ENCODE results near the gene AGMO.

The AGMO gene

DNA sequence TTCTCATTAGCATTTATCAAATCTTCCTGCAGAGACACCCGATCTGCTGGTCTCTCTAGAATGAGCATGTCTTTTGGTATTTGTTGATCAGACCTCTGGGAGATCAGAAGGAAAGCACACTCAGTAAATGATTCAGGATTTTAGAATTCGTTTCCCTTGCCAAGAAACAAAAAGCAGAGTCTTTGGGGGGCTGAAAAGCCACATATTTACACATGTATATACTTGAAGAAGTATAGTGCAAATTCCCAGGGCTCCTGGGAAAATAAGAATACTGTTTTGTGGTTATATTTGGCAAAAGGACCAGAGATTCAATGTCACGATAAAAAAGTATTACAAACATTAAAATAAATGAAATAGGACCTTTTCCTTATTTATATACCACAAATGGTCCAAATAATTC lies 100.2 kb downstream of the AGMO start:
- DNase-seq (ENCODE audit: low read depth, low spot score) = no peak

DNA sequence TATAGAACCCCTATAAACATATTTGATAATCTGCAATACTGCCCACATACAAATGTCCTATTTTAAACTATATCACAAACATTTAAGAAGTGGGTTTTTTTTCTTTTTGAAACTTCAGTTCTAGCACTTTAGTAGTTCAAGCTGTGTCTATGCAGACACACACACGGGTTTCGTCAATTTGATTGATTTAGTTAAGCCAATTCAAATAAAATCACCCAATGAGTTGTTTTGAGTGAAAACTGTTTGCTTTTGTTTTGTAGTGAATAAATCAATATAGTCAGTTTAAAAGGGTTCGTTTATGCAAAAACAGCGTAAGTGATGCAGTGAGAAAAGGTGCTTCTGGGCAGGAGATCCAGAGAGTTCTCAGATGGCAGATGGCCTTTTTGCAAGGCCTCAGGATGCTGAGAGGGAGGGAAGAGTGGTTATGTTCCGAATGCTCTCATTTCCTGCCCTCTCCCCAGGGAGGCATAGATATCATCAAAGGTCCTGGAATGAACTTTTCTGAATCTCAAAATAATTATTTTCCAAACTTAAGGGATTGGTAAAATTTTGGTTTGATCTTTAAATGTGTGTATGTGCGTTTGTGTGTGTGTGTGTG lies 102.7 kb downstream of the AGMO start:
- DNase-seq (ENCODE audit: low read depth, low spot score) = no peak

DNA sequence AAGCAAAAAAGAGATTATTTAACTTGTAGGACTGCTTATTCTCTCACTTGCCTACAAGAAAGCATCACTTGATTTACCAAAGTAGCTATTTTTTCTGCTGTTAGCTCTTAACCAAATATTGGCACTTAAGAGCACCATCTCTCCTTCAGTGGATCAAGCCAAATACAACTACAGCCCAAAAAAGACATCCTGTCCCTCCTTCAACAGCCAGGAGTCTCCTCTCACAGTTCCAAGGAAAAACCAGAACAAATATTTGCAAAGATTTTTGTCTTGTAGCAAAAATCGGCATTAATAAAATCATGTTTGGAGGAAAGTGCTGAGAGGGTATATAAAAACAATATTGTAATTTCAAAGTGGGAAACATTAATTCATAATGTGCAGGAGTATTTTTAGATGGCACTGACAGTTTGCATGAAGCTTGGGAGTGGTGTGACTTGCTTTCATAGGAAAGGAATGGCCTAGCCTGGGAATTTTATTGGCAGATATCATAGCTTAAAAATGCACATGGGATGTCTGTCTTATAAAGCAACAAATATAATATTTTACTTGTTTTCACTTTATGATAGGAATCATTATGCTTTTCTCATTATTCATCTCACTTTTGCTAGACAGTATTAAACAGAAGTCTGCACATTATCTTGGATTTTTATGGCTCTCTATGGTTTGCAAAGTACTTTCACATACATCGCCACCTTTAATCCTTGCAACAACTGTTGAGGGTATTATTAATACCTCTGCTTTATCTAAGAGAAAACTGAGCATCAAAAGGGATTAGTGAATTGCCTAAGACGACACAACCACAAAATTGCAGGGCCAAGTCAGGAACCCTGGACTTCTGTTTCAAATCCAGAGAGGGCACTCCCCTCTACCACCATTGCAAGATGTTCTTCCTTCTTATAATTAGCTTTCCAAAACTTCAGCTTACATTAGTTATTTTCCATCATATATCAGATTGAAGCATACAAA lies 103.5 kb downstream of the AGMO start:
- no peak for DNase-seq (ENCODE audit: low read depth, low spot score)

DNA sequence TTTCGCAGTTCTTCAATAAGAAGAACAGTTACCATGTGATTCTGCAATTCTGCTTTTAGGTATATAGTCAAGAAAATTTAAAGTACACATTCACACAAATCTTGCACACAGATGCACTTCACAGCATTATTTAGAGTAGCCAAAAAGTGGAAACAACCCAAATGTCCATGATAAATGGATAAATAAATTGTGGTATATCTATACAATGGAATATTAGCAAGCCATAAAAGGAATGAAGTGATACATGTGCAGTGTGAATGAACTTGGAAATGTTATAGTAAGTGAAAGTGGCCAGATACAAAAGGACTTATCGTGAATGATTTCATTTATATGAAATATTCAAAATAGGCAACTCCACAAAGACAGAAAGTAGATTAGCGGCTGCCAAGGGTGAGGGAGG lies 109.1 kb downstream of the AGMO start:
- DNase-seq (ENCODE audit: low read depth, low spot score) = no peak

DNA sequence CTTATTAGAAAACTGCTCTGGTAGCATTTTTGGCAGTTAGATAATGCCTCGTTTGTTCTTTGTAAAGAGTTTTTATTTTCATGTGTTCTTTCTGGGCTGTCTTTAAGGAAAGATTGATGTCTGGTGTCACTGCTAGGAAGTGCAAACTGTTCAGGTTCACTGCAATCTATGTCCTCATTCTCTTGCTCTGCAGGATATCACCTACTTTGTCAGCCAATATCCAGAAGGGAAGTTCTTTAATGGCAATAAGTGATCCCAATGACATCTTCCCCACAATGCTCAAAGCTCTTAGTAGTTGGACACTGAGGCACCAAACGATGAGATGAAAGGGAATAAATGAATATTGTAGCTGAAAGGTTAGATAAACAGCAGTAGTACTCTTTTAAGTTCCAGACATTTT lies 115.1 kb downstream of the AGMO start:
- DNase-seq (ENCODE audit: low read depth, low spot score) = no peak

DNA sequence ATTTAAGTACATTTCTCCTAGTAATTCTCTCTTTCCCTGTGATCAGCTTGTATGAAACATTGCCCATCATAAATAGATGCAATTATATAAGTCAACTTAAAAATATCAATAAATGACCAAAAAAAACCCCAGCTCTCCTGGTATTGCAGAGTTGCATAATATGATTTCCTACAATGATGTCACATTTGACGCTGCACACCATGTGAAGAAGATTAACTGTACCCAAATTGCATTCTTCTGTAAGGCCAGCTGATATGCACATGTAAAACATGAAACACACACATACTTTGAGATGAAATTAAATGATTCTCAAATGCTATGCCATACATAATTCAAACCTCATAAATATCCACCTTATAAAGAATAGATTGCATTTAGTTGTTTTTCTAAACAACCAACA lies 115.5 kb downstream of the AGMO start:
- no peak for DNase-seq (ENCODE audit: low read depth, low spot score)

DNA sequence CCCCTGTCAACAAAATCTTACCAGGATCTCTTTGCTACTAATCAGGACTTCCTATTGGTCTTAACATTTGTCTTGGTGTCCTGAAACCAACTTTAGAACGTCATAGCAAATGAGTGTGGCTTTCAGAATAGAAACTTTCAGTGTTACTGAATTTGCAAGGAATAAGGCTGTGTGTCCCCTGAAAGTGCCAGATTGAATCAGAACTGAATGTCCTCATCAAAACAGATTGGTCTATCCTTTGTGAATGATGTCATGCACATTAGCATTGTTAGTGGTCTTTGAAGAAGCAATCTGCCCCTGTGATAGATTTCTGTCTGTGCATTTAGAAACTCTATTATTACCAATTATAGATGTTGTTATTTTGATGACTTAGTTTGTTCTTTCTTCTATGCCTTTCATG lies 119.9 kb downstream of the AGMO start:
- DNase-seq (ENCODE audit: low read depth, low spot score) = no peak

DNA sequence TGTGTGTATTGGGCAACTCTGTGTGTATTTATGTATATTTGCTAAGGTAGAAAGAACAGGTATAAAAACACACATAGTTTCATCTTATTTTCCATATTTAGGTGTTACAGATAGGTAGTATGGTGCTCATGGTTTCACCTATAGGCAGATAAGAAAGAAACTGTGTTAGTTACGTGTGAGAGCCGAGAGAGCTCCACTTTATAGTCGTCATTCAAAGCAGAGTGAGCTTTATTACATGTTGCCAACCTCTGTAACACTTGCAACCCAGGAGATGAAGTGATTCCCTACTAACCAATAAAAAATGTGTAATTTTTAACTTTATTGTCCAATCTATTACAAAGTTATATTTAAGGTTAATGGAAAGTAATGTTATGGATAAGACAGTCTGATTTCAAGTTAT lies 121.3 kb downstream of the AGMO start:
- no peak for DNase-seq (ENCODE audit: low read depth, low spot score)

DNA sequence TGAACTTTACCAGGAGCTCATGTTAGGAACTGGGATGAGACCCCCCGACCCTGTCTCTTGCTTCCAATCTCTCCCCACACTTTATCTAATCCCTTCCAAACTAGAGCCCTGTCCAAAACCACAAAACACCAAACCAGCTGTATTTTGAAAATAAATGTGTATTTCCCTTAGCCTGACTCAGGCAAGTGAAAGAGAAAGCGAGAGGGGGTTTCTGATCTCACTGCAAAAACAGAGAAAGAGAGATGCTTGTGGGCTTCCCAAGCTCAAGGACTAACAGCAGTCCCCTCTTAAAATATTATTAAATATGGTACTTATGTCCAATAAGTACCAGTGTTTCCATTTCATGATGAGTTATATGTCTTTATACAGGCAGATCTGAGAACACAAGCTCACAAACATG lies 122.0 kb downstream of the AGMO start:
- no peak for DNase-seq (ENCODE audit: low read depth, low spot score)

DNA sequence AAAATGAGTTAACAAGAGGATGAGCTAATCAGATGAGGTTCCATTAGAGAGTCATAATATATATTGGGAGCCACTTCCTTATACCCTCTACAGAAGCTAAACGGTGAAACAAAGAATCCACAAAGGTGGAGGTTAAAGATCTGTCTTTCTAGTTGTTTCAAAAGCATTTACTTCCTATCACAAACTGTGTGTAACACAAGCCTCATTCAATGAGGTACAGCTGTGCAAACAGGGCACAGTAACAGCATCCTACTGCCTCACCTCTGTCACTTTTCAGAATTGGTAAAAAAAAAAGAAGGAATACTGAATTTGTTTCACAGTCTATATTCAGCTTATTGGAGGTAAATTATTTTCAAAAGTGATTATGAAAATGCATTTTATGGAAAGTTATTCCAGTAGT lies 128.7 kb downstream of the AGMO start:
- no peak for DNase-seq (ENCODE audit: low read depth, low spot score)

DNA sequence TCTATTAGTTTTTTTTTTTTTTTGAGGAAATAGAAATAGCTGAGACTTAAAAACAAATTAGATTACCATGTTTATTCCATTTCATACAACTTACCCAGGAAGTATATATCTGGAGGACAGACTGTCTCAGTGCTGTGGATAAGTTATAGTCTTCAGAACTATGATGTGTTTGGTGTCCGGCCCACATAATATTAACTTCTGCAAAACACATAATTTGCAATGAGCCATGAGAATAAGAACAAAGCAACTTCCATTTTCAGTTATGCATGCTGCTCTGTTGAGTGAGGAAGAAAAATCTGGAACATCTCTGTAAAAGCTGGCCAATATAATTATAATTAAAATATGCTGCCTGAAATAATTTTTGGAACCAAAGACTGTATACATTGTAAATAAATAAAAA lies 130.9 kb downstream of the AGMO start:
- DNase-seq (ENCODE audit: low read depth, low spot score) = no peak

DNA sequence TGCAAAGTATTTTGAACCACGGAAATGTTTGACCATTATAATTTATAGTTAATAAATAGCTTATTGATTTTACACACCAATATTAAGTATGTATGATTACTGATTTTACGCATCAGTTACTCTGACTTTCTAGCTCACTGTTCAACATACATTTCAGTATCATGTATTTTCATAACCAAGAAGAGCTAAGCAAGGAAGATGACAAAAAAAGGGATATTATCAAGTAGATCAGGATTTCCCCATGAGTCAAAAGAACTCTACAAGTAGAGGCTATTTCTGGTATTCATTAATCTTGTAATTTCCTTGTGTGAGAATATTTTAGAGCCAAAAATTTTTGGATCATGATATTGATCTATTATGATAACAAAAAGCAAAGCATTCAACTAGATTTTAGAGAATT lies 131.6 kb downstream of the AGMO start:
- DNase-seq (ENCODE audit: low read depth, low spot score) = no peak

DNA sequence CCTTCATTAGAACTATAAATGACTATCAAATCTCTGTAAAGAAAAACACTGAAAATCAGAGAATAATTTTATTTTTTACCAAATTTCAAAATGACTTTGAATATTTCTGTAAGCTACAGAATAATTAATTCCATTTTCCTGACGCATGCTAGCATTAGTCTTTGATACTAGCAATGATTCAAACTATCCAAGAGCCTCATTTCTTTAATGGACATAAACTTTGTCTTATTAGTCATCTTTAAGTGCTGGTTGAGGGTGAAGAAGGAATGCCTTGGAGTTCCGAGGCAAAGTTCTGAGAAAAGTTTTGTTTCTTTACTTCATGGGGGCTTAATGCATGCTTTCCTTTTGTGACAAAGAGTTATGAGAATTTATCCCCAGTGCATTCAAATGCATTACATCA lies 137.3 kb downstream of the AGMO start:
- DNase-seq (ENCODE audit: low read depth, low spot score) = no peak

DNA sequence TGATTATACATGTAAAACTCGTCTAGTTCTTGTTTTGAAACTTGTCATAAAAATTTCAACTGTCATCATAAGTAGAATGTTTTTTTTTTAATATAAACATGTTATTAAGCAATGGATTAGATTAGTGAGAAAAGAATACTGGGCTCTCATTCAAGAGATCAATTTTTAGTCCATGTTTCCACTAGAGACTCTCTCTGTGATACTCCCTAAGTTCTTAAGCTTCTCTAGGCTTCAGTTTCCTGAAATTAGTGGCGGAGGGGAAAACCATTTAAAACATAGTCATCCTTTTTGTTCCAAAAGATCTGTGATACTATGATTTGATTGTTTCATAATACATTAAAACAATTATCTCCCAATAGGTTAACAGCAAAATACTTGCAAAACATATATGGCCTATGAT lies 142.2 kb downstream of the AGMO start:
- no peak for DNase-seq (ENCODE audit: low read depth, low spot score)

DNA sequence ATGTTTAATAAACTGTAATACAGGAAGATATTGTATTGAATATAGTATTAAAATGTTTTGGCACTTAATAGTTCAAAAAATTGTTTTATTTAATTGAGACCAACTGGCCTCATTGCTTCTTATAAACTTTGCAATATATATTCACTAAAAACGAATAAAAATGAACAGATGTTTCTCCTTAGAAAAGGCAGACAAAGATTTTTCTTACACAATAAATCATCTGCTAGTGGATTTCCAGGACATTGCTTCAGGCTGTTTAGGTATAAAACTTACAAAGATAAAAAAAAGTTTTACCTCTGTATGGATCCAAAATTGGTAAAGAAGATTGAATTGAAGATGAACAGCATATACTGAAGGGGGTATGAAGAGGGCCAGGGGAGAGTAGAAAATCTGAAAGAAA lies 143.6 kb downstream of the AGMO start:
- no peak for DNase-seq (ENCODE audit: low read depth, low spot score)

DNA sequence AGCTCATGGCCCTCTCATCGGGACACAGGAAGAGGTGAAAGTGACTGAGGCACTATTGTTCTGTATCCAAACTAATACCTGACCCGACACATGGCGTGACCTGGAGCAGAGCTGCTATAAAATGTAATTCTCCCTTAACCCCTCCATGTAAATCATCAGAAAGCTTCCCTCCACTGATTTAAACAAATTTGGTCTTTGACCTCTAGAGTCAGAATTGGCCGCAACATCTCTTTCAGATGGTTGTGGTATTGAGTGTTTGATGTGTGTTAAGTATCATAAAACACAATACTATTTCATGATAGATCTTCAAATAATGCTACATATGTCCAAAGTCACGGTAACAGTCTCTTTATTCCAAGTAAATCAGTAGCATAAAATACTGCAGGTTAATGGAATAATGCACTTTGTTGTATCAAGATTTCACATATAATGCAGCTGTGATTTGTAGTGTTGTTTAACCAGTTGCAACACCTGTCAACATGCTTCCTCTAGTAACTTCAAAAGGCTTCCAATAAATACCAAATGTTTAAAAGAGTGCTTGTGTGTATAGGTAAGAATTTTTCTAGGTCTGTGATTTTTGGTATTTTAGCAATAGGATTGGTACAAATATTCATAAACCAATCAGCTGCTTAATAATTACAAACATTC lies 144.3 kb downstream of the AGMO start:
- DNase-seq (ENCODE audit: low read depth, low spot score) = no peak

DNA sequence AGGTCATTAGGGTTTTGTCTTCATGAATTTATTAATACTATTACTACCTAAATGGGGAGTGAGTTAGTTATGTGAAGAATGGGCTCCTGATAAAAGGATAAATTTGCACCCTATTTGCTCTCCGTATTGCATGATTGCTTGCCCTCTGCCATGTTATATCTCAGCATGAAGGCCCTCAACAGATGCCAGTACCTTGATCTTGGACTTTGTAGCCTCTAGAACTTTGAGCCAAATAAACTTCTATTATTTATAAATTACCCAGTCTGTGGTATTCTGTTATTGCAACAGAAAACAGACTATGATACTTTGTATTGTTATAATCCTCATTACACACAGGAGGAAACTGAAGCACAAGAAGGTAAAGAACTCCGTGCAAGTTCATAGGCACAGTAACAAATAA lies 150.8 kb downstream of the AGMO start:
- no peak for DNase-seq (ENCODE audit: low read depth, low spot score)

DNA sequence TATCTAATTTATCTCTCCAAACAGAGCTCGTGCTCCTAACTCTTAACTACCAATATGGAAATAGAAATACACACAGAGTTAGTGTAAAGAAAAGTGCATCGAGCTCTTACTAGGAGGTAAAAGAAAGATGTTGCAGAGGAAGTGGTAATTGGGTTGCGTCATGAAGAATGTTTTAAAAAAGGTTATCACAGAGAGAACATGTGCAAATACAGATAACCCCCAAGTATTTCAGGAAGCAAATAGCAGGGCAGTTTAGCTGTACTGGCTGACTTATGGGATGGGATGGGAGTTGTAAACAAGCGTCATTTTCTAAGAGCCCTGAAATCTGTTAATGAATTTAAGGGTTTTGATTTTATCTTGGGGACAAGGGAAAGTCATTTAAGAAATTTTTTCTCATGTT lies 153.9 kb downstream of the AGMO start:
- no peak for DNase-seq (ENCODE audit: low read depth, low spot score)

DNA sequence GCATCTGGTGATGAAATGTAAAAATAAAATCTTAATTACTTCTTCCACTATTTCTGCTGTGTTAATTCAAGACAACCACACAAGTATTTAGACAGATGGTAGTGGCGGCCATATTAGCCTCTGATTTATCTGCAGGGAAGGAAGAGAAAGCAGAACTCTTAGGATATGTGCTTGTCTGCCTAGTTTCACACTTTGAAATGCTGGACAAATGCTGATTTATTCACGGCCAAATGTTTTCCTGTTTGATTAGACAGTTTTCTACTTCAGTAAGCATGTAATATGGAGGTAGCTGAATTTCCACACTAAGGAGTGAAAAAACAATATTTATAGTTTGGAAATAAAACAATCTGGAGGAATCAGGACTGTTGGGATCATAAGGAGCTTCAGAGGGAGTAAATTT lies 158.1 kb downstream of the AGMO start:
- DNase-seq (ENCODE audit: low read depth, low spot score) = no peak

DNA sequence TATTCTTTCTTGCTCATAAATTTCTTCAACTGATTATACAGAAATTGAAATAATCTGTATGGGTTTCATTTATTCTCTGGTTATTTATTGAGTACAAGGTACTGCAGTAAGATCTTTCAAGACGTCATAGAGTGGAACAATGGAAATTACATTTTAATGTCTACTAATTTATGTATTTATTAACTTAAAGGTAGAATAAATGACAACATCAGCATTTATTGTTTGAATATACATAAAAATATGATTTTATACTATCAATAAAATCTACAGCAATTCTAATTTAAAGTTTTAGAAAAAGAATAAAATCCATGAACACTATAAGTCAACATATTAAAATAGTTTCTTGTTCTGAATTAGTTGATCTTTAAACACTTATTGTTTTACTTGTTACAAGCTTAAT lies 158.5 kb downstream of the AGMO start:
- DNase-seq (ENCODE audit: low read depth, low spot score) = no peak

DNA sequence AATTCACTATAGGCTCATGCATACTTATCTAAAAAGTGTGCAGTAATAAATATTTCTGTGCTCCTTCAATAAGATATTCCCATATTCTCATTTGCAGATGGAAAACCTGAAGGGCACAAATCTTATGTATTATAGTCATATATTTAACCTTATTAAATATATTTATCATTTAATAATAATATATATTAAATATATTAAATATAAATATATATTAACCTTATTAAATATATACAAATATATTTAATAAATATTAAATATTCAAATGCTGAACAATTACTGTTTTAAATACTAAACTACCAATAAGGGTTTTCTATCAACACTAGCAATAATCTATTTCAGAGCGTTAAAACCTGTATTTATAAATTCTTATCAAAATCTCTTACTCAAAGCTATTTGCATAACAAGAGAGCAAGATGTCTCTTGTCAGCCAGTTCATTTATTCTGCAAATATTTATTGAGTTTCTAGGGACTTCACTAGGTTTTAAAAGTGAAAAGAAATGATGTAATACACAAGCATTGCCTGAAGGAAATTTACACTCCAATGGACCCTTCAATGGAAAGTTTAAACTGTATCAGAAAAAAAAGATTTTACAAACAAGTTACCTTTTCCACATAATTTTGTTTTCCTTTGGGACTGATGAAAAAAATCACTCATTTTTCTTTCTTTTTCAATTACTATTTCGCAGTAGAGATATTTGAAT lies 159.2 kb downstream of the AGMO start:
- DNase-seq (ENCODE audit: low read depth, low spot score) = no peak

DNA sequence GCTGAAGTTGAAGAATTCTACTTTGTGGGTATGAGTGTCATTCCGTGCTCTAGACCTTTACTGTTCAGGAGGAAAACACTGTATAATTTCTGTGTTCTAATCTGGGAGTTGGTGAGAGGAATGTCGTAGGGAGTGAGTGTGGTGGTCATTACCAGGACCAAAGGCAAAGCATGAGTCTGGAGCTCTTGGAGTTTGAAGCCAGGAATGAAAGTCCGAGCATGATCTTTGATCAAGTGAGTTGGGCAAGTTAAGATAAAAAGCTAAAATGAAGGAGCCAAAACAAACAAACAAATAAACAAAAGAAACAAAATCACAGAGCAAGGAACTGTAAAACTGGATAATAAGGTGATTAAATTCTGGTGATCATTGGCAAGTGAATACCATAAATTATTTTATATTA lies 161.4 kb downstream of the AGMO start:
- DNase-seq (ENCODE audit: low read depth, low spot score) = no peak
